Measurements from ENCODE around the gene IRX5. TPM values are rescaled to one million over a fixed set of nuclear protein-coding genes. Genes with fewer than 3 reads are reported as not detected.

IRX5 gene
- total and polyA plus RNA-seq, 4 donors = not detected

GRCh38 chr16:54883358-54883757, 47.3 kb upstream of the IRX5 start:
- DNase-seq (ENCODE audit: low spot score) = no peak
- 95% methylated on average over 1 of the region's 1 CpG for WGBS
- Histone ChIP-seq H3K27me3 (ENCODE audit: control insufficient read depth in 4 of 4, insufficient read depth in 4 of 4, low read length in 3 of 4) (peaks cover 0 to 4% (median 0%) of the 10 kb centered on the region in 4 donors), H3K4me3 (ENCODE audit: low read depth in 1 of 3, low read length in 3 of 3) (no peak overlapping the region), H3K36me3 (ENCODE audit: control insufficient read depth in 4 of 4, insufficient read depth in 3 of 4, low read depth in 1 of 4, low read length in 3 of 4) (no peaks in the 10 kb centered on the region), H3K27ac (ENCODE audit: low read depth in 1 of 2, low read length in 2 of 2) (no peak overlapping the region), H3K4me1 (ENCODE audit: control insufficient read depth in 4 of 4, insufficient read depth in 4 of 4, low read length in 3 of 4) (no peaks in the 10 kb centered on the region), H3K9ac (ENCODE audit: low read depth in 1 of 2, low read length in 2 of 2) (no peak overlapping the region), H3K9me3 (ENCODE audit: control insufficient read depth in 4 of 4, low read length in 3 of 4) (peaks cover 3 to 19% (median 3%) of the 10 kb centered on the region in 4 donors)
- TF ChIP-seq GABPA (IDR thresholded peaks at IDR 0.05 in 1 of 2, conservative IDR thresholded peaks at IDR 0.05 in 1 of 2) (no peak), SP1 (IDR thresholded peaks at IDR 0.05) (no peak), RXRA (IDR thresholded peaks at IDR 0.05) (no peak), HNF4A (conservative IDR thresholded peaks at IDR 0.05) (no peak), JUND (IDR thresholded peaks at IDR 0.05) (no peak), RAD21 (IDR thresholded peaks at IDR 0.05) (no peak), REST (IDR thresholded peaks at IDR 0.05) (no peak), ATF3 (IDR thresholded peaks at IDR 0.05) (no peak), FOXA1 (IDR thresholded peaks at IDR 0.05) (no peak), ZBTB33 (IDR thresholded peaks at IDR 0.05) (no peak), MAX (IDR thresholded peaks at IDR 0.05) (no peak), HNF4G (IDR thresholded peaks at IDR 0.05) (no peak), TAF1 (conservative IDR thresholded peaks at IDR 0.05) (no peak), CTCF (IDR thresholded peaks at IDR 0.05; ENCODE audit: low read depth, low read length, missing input control) (no peak), NR2F2 (IDR thresholded peaks at IDR 0.05) (no peak), EGR1 (IDR thresholded peaks at IDR 0.05; ENCODE audit: low read depth in 2 of 2) (no peak), YY1 (IDR thresholded peaks at IDR 0.05) (no peak), FOXA2 (IDR thresholded peaks at IDR 0.05) (no peak)

All from liver (tissue), 9 donors.